ENCODE data around the gene MESP2.

The MESP2 gene

GRCh38 chr15:89777782-89778380 lies 1.7 kb downstream of the MESP2 start:
- H3K9ac ChIP-seq (ENCODE audit: low read depth, low read length, poor library complexity, severe bottlenecking) = no peak overlapping the region
- H3F3A ChIP-seq (ENCODE audit: low read depth) = no peaks in the 10 kb centered on the region
- no peaks in the 10 kb centered on the region for H3K9me3 ChIP-seq (ENCODE audit: insufficient read depth, low read depth, low read length)
- H3K4me3 ChIP-seq (ENCODE audit: low read length, poor library complexity, severe bottlenecking) = no peak overlapping the region
- H2AFZ ChIP-seq (ENCODE audit: low read length) = no peak overlapping the region
- TF ChIP-seq EZH2phosphoT487 (IDR thresholded peaks at IDR 0.05; ENCODE audit: borderline replicate concordance) (no peak), CTCF (conservative IDR thresholded peaks at IDR 0.05; ENCODE audit: low read length) (no peak)
- no peaks in the 10 kb centered on the region for H3K27me3 ChIP-seq (ENCODE audit: insufficient read depth, low read length, poor library complexity, severe bottlenecking)
- H3K9me2 ChIP-seq (replicated peaks; ENCODE audit: low read depth, low read length) = no peaks in the 10 kb centered on the region
- no peak overlapping the region for H3K4me2 ChIP-seq (ENCODE audit: low read depth, low read length, poor library complexity, severe bottlenecking)
- H3K4me1 ChIP-seq (ENCODE audit: insufficient read depth, low read length, poor library complexity, severe bottlenecking) = peaks cover 4% of the 10 kb centered on the region
- no peaks in the 10 kb centered on the region for H3K36me3 ChIP-seq (ENCODE audit: insufficient read depth, low read length)
- no peaks in the 10 kb centered on the region for H4K20me1 ChIP-seq (ENCODE audit: insufficient read depth, low read length, poor library complexity, severe bottlenecking)
- no peaks in the 10 kb centered on the region for H3K79me2 ChIP-seq (ENCODE audit: insufficient read depth, low read length)

- H3K79me2 ChIP-seq (ENCODE audit: insufficient read depth, low read length) = no peaks in the 10 kb centered on the region
- H3K36me3 ChIP-seq (ENCODE audit: insufficient read depth, low read length) = no peaks in the 10 kb centered on the region
- H3K4me2 ChIP-seq (ENCODE audit: low read depth, low read length, poor library complexity, severe bottlenecking) = no peak overlapping the region
- no peak overlapping the region for H3K4me3 ChIP-seq (ENCODE audit: low read length, poor library complexity, severe bottlenecking)
- no peak overlapping the region for H3K9ac ChIP-seq (ENCODE audit: low read depth, low read length, poor library complexity, severe bottlenecking)
- H3K9me3 ChIP-seq (ENCODE audit: insufficient read depth, low read depth, low read length) = no peaks in the 10 kb centered on the region
- no peak for TF ChIP-seq EZH2phosphoT487 (IDR thresholded peaks at IDR 0.05; ENCODE audit: borderline replicate concordance)
- TF ChIP-seq CTCF (conservative IDR thresholded peaks at IDR 0.05; ENCODE audit: low read length) = no peak
- no peak overlapping the region for H2AFZ ChIP-seq (ENCODE audit: low read length)
- H3F3A ChIP-seq (ENCODE audit: low read depth) = no peaks in the 10 kb centered on the region
- H3K27me3 ChIP-seq (ENCODE audit: insufficient read depth, low read length, poor library complexity, severe bottlenecking) = no peaks in the 10 kb centered on the region
- H3K4me1 ChIP-seq (ENCODE audit: insufficient read depth, low read length, poor library complexity, severe bottlenecking) = peaks cover 4% of the 10 kb centered on the region
- H3K9me2 ChIP-seq (replicated peaks; ENCODE audit: low read depth, low read length) = no peaks in the 10 kb centered on the region
- no peaks in the 10 kb centered on the region for H4K20me1 ChIP-seq (ENCODE audit: insufficient read depth, low read length, poor library complexity, severe bottlenecking)
Measured at GRCh38 chr15:89778861-89779260, 2.7 kb downstream of the MESP2 start.

- Histone ChIP-seq H3K79me2 (ENCODE audit: insufficient read depth, low read length) (no peaks in the 10 kb centered on the region), H3K4me1 (ENCODE audit: insufficient read depth, low read length, poor library complexity, severe bottlenecking) (peaks cover 4% of the 10 kb centered on the region), H3F3A (ENCODE audit: low read depth) (no peaks in the 10 kb centered on the region), H3K36me3 (ENCODE audit: insufficient read depth, low read length) (no peaks in the 10 kb centered on the region), H4K20me1 (ENCODE audit: insufficient read depth, low read length, poor library complexity, severe bottlenecking) (no peaks in the 10 kb centered on the region), H3K27me3 (ENCODE audit: insufficient read depth, low read length, poor library complexity, severe bottlenecking) (no peaks in the 10 kb centered on the region), H2AFZ (ENCODE audit: low read length) (no peak overlapping the region), H3K4me3 (ENCODE audit: low read length, poor library complexity, severe bottlenecking) (no peak overlapping the region), H3K9me2 (replicated peaks; ENCODE audit: low read depth, low read length) (no peaks in the 10 kb centered on the region), H3K4me2 (ENCODE audit: low read depth, low read length, poor library complexity, severe bottlenecking) (no peak overlapping the region), H3K9me3 (ENCODE audit: insufficient read depth, low read depth, low read length) (no peaks in the 10 kb centered on the region), H3K9ac (ENCODE audit: low read depth, low read length, poor library complexity, severe bottlenecking) (no peak overlapping the region)
- TF ChIP-seq EZH2phosphoT487 (IDR thresholded peaks at IDR 0.05; ENCODE audit: borderline replicate concordance) = no peak
- TF ChIP-seq CTCF (conservative IDR thresholded peaks at IDR 0.05; ENCODE audit: low read length) = no peak
Measured at GRCh38 chr15:89780601-89781000, 4.5 kb downstream of the MESP2 start.
